Caco-2 (cell line): Measurements from ENCODE around the gene GSE1. TPM values are rescaled to one million over a fixed set of nuclear protein-coding genes. Genes with fewer than 3 reads are reported as not detected.

Experiments
- BruUV-seq: library from RNA; stranded (reverse); fragments of 400-500 nt; replicated peaks from 2 replicates; lab custom pipeline; 2021; lab: Mats Ljungman, UMichigan
- CTCF ChIA-PET: fragments of 300-600 bp; sonication (Branson Sonifier 250); formaldehyde crosslinking; loops from one replicate; lab custom pipeline; 2022; ENCODE audit warnings: antibody characterized with exemption; lab: Charles Lee
- POLR2A ChIA-PET: fragments of 300-600 bp; sonication (Branson Sonifier 250); formaldehyde crosslinking; loops from one replicate; lab custom pipeline; 2022; ENCODE audit warnings: antibody characterized with exemption; lab: Charles Lee
- DNase-seq, 2 experiments: peaks; one replicate each; pipeline versions ENCODE4 v3.0.0 to v3.0.0-alpha.2; 2020 to 2022
- H3K27me3 ChIP-seq: replicated peaks from 2 replicates; pipeline ENCODE4 v1.6.0; 2011; ENCODE audit warnings: low read length; ENCODE audit not compliant: control insufficient read depth, insufficient read depth
- H3K36me3 ChIP-seq: 2 replicates; pipeline ENCODE4 v1.5.1; 2011; ENCODE audit warnings: low read length; ENCODE audit not compliant: control insufficient read depth, insufficient read depth
- H3K4me1 ChIP-seq: fragments of 250-450 bp; sonication (Bioruptor Pico); 2 replicates; pipeline ENCODE4 v1.5.1; 2020; ENCODE audit warnings: mild to moderate bottlenecking
- H3K4me3 ChIP-seq: 2 replicates; pipeline ENCODE4 v1.5.1; 2011; ENCODE audit warnings: low read depth, mild to moderate bottlenecking, control low read depth, low read length
- H3K9me3 ChIP-seq: fragments of 250-450 bp; sonication (Bioruptor Pico); 2 replicates; pipeline ENCODE4 v1.5.1; 2020; ENCODE audit warnings: mild to moderate bottlenecking, moderate library complexity
- H3K27ac Mint-ChIP-seq: one replicate; pipeline ENCODE4 v1.8.0; 2022; ENCODE audit warnings: mixed read lengths; ENCODE audit not compliant: unreplicated experiment
- H3K27me3 Mint-ChIP-seq: one replicate; pipeline ENCODE4 v1.8.0; 2022; ENCODE audit warnings: mixed read lengths; ENCODE audit not compliant: insufficient read depth, unreplicated experiment
- H3K36me3 Mint-ChIP-seq: one replicate; pipeline ENCODE4 v1.8.0; 2022; ENCODE audit warnings: mild to moderate bottlenecking, mixed read lengths; ENCODE audit not compliant: insufficient read depth, unreplicated experiment
- H3K4me1 Mint-ChIP-seq: one replicate; pipeline ENCODE4 v1.8.0; 2022; ENCODE audit warnings: low read depth, mixed read lengths; ENCODE audit not compliant: unreplicated experiment
- H3K4me3 Mint-ChIP-seq: one replicate; pipeline ENCODE4 v1.8.0; 2022; ENCODE audit warnings: mild to moderate bottlenecking, moderate library complexity, mixed read lengths; ENCODE audit not compliant: unreplicated experiment
- H3K9me3 Mint-ChIP-seq: one replicate; pipeline ENCODE4 v1.8.0; 2022; ENCODE audit warnings: mixed read lengths; ENCODE audit not compliant: unreplicated experiment
- CTCF ChIP-seq, 2 experiments: fragments of 200-600 bp in 1 of 2; IDR thresholded peaks; 1 replicate in 1 of 2; 2 replicates in 1 of 2; pipeline versions ENCODE4 v1.5.1 to v1.8.0; 2011 to 2022; ENCODE audit warnings: antibody characterized with exemption in 1 of 2, control low read depth in 1 of 2, inconsistent platforms in 1 of 2, low read depth in 1 of 2, low read length in 1 of 2, mild to moderate bottlenecking in 1 of 2, moderate library complexity in 1 of 2; ENCODE audit not compliant: insufficient read depth in 1 of 2, severe bottlenecking in 1 of 2, unreplicated experiment in 1 of 2
- intact Hi-C: fragments of 100-400 bp; cut with micrococcal nuclease; formaldehyde crosslinking; loops from one replicate; pipeline ENCODE4 v1.10.0; 2022; ENCODE audit not compliant: unreplicated experiment
- total RNA-seq: library from RNA; stranded (reverse); gene quantifications from 2 replicates; pipeline ENCODE4 v1.2.3, GENCODE V29; 2022

Gene GSE1
- total RNA-seq, 1 experiment from 2014 or later: 142 TPM

- H3K4me3 Mint-ChIP-seq: no peak overlapping the region
- peak overlapping the region; percentile 73 for H3K27ac Mint-ChIP-seq
- H3K9me3 Mint-ChIP-seq: no peaks in the 10 kb centered on the region
- no peak for TF ChIP-seq CTCF (IDR thresholded peaks at IDR 0.05; ENCODE audit: insufficient read depth in 1 of 2, low read depth in 1 of 2, low read length in 1 of 2, severe bottlenecking in 1 of 2, unreplicated experiment in 1 of 2)
- H3K36me3 Mint-ChIP-seq: peaks cover 75% of the 10 kb centered on the region
- no TSS peak for BruUV-seq
- peaks cover 24% of the 10 kb centered on the region for H3K4me1 Mint-ChIP-seq
- no peaks in the 10 kb centered on the region for H3K27me3 Mint-ChIP-seq
- no peak for DNase-seq
- peaks cover 28% of the 10 kb centered on the region for H3K4me1 ChIP-seq
- no peak overlapping the region for H3K4me3 ChIP-seq
- ChIA-PET CTCF (interaction anchor here (1.0 kb wide), 1 partner anchor 28 kb away, joined by 3 read pairs; no protein-coding TSS in a partner anchor), POLR2A (no interaction called here)
- no peaks in the 10 kb centered on the region for H3K27me3 ChIP-seq
- intact Hi-C loops: no loop called here
- H3K36me3 ChIP-seq: no peaks in the 10 kb centered on the region; the same call in none of the 2 replicates
- H3K9me3 ChIP-seq: no peaks in the 10 kb centered on the region
Measured at GRCh38 chr16:85643631-85644030, 30.5 kb downstream of the GSE1 start.

- Histone ChIP-seq H3K4me3 (no peak overlapping the region), H3K4me1 (peaks cover 28% of the 10 kb centered on the region), H3K36me3 (no peaks in the 10 kb centered on the region; the same call in none of the 2 replicates), H3K27me3 (no peaks in the 10 kb centered on the region), H3K9me3 (no peaks in the 10 kb centered on the region)
- DNase-seq: no peak
- intact Hi-C loops: no loop called here
- H3K9me3 Mint-ChIP-seq: no peaks in the 10 kb centered on the region
- H3K27me3 Mint-ChIP-seq: no peaks in the 10 kb centered on the region
- POLR2A ChIA-PET: no interaction called here
- H3K36me3 Mint-ChIP-seq: peaks cover 77% of the 10 kb centered on the region
- no TSS peak for BruUV-seq
- H3K4me1 Mint-ChIP-seq: peaks cover 24% of the 10 kb centered on the region
- peak overlapping the region; percentile 39 for H3K4me3 Mint-ChIP-seq
- TF ChIP-seq CTCF (IDR thresholded peaks at IDR 0.05; ENCODE audit: insufficient read depth in 1 of 2, low read depth in 1 of 2, low read length in 1 of 2, severe bottlenecking in 1 of 2, unreplicated experiment in 1 of 2): no peak
- H3K27ac Mint-ChIP-seq: peak overlapping the region; percentile 73
- CTCF ChIA-PET: interaction anchor here (1.0 kb wide), 1 partner anchor 28 kb away, joined by 3 read pairs; no protein-coding TSS in a partner anchor
Measured at GRCh38 chr16:85644093-85644712, 31.1 kb downstream of the GSE1 start.

GRCh38 chr16:85645021-85645589 lies 32.0 kb downstream of the GSE1 start:
- no peak for TF ChIP-seq CTCF (IDR thresholded peaks at IDR 0.05; ENCODE audit: insufficient read depth in 1 of 2, low read depth in 1 of 2, low read length in 1 of 2, severe bottlenecking in 1 of 2, unreplicated experiment in 1 of 2)
- H3K4me3 Mint-ChIP-seq: peak overlapping the region; percentile 39
- intact Hi-C loops: loop anchor here (1.0 kb wide), 1 partner anchor 23 kb away; no protein-coding TSS in a partner anchor
- H3K27ac Mint-ChIP-seq: peak overlapping the region; percentile 73
- peaks cover 28% of the 10 kb centered on the region for H3K4me1 ChIP-seq
- DNase-seq: peak; percentile 90 to 92
- no TSS peak for BruUV-seq
- peaks cover 24% of the 10 kb centered on the region for H3K4me1 Mint-ChIP-seq
- H3K9me3 ChIP-seq: no peaks in the 10 kb centered on the region
- no peak overlapping the region for H3K4me3 ChIP-seq
- ChIA-PET CTCF (interaction anchor here (0.6 to 1.2 kb wide), 3 partner anchors 8 to 29 kb away, joined by 3 read pairs; no protein-coding TSS in a partner anchor), POLR2A (interaction anchor here (0.6 kb wide), 1 partner anchor 11 kb away, joined by 10 read pairs; no protein-coding TSS in a partner anchor)
- peaks cover 3% of the 10 kb centered on the region for H3K36me3 ChIP-seq
- H3K9me3 Mint-ChIP-seq: no peaks in the 10 kb centered on the region
- H3K36me3 Mint-ChIP-seq: peaks cover 79% of the 10 kb centered on the region
- no peaks in the 10 kb centered on the region for H3K27me3 ChIP-seq
- no peaks in the 10 kb centered on the region for H3K27me3 Mint-ChIP-seq
